Cardiac septum (tissue), 1 donor: ENCODE data around the gene SMARCA2. TPM values are rescaled to one million over a fixed set of nuclear protein-coding genes. Genes with fewer than 3 reads are reported as not detected.
A peak's percentile ranks its signal among the peaks of the same experiment; 100 is the strongest.

Experiments used
- DNase-seq: peaks from one replicate; pipeline ENCODE4 v3.0.0-alpha.2; 2020; ENCODE audit warnings: low spot score
- intact Hi-C: fragments of 100-400 bp; cut with DNase I; formaldehyde crosslinking; loops from one replicate; pipeline ENCODE4 v1.14.0; 2022
- total RNA-seq: library from RNA; stranded (reverse); fragmentation: NEBNext Ultra II Directional; extraction: Animal tissue kit (Norgen Biotek cat#: 25700); gene quantifications from one replicate; pipeline ENCODE4 v1.2.1, GENCODE V29; 2021
- donor health status: DM: no; HTN: no; CAD: no.

Gene SMARCA2
- total RNA-seq, 1 donor from 2014 or later: 105 TPM

GRCh38 chr9:2013743-2014475 is 1.2 kb upstream of the SMARCA2 start:
- DNase-seq: no peak
- intact Hi-C loops: loop anchor here (10.0 kb wide), 1 partner anchor 831 kb away; the partner anchor contains the start of gene PUM3

- DNase-seq: peak; percentile 80
- intact Hi-C loops: loop anchor here (2.0 to 10.0 kb wide), 3 partner anchors 42 to 829 kb away; partner anchors contain the start of gene PUM3
Measured at GRCh38 chr9:2015581-2016407, 647 bp downstream of the SMARCA2 start.

GRCh38 chr9:2016408-2017330 is 1.5 kb downstream of the SMARCA2 start:
- intact Hi-C loops: loop anchor here (2.0 to 10.0 kb wide), 3 partner anchors 41 to 828 kb away; partner anchors contain the start of gene PUM3
- DNase-seq: peak; percentile 92

- intact Hi-C loops: loop anchor here (2.0 to 10.0 kb wide), 3 partner anchors 40 to 827 kb away; partner anchors contain the start of gene PUM3
- peak; percentile 92 for DNase-seq
Measured at GRCh38 chr9:2017331-2018161, 2.4 kb downstream of the SMARCA2 start.

- DNase-seq: no peak
- intact Hi-C loops: loop anchor here (5.0 to 10.0 kb wide), 2 partner anchors 39 to 827 kb away; partner anchors contain the start of gene PUM3
Measured at GRCh38 chr9:2018162-2018643, 3.1 kb downstream of the SMARCA2 start.

GRCh38 chr9:2018764-2019558 is 3.8 kb downstream of the SMARCA2 start:
- DNase-seq: no peak
- intact Hi-C loops: loop anchor here (5.0 to 10.0 kb wide), 2 partner anchors 38 to 826 kb away; partner anchors contain the start of gene PUM3

GRCh38 chr9:2019723-2020122 is 4.6 kb downstream of the SMARCA2 start:
- no peak for DNase-seq
- intact Hi-C loops: loop anchor here (5.0 to 10.0 kb wide), 2 partner anchors 38 to 825 kb away; partner anchors contain the start of gene PUM3

- no peak for DNase-seq
Measured at GRCh38 chr9:2021731-2022130, 6.6 kb downstream of the SMARCA2 start.

GRCh38 chr9:2022560-2022959 is 7.4 kb downstream of the SMARCA2 start:
- intact Hi-C loops: no loop called here
- DNase-seq: no peak

More at GRCh38 chr9:2021731-2022130, 6.6 kb downstream of the SMARCA2 start:
- intact Hi-C loops: no loop called here

GRCh38 chr9:2023042-2023441 is 7.9 kb downstream of the SMARCA2 start:
- intact Hi-C loops: no loop called here
- DNase-seq: no peak

- DNase-seq: no peak
- intact Hi-C loops: no loop called here
Measured at GRCh38 chr9:2023532-2023931, 8.4 kb downstream of the SMARCA2 start.

GRCh38 chr9:2024888-2025782 is 10.0 kb downstream of the SMARCA2 start:
- intact Hi-C loops: no loop called here
- no peak for DNase-seq

GRCh38 chr9:2026220-2026997 is 11.3 kb downstream of the SMARCA2 start:
- intact Hi-C loops: no loop called here
- no peak for DNase-seq

GRCh38 chr9:2027543-2028160 is 12.5 kb downstream of the SMARCA2 start:
- intact Hi-C loops: no loop called here

GRCh38 chr9:2028888-2029287 is 13.7 kb downstream of the SMARCA2 start:
- intact Hi-C loops: no loop called here
- DNase-seq: no peak

More at GRCh38 chr9:2027543-2028160, 12.5 kb downstream of the SMARCA2 start:
- DNase-seq: no peak
